Sigmoid colon (tissue), 4 donors: ENCODE data around the gene ORM1.

ENCODE experiments used
- CTCF ChIP-seq, 4 experiments: fragments of 450-650 bp in 3 of 4; fragments of 200-600 bp in 1 of 4; IDR thresholded peaks; one replicate each; pipeline ENCODE4 v1.5.1; 2016 to 2019; ENCODE audit warnings: antibody characterized with exemption in 4 of 4, mild to moderate bottlenecking in 3 of 4, moderate library complexity in 2 of 4
- EP300 ChIP-seq, 4 donors: sonication (generic); formaldehyde crosslinking; IDR thresholded peaks; one replicate each; pipeline ENCODE4 v1.6.1; 2017; ENCODE audit warnings: antibody characterized with exemption in 4 of 4
- POLR2A ChIP-seq, 2 donors: fragments of 450-650 bp; IDR thresholded peaks; one replicate each; pipeline ENCODE4 v1.6.1; 2016; ENCODE audit warnings: antibody characterized with exemption in 2 of 2, mild to moderate bottlenecking in 2 of 2, moderate library complexity in 2 of 2
- POLR2AphosphoS5 ChIP-seq, 4 donors: sonication (generic); formaldehyde crosslinking; IDR thresholded peaks; one replicate each; pipeline ENCODE4 v1.6.1; 2017; ENCODE audit warnings: antibody characterized with exemption in 4 of 4

GRCh38 chr9:114371973-114372917 lies 49.3 kb downstream of the ORM1 start:
- no peak for TF ChIP-seq CTCF (IDR thresholded peaks at IDR 0.05)
- no peak for TF ChIP-seq POLR2AphosphoS5 (IDR thresholded peaks at IDR 0.05)
- no peak for TF ChIP-seq POLR2A (IDR thresholded peaks at IDR 0.05)
- TF ChIP-seq EP300 (IDR thresholded peaks at IDR 0.05), result no peak
